GM18909 (cell line): ENCODE results near the gene YPEL1.
"Not testable (repeated sequence)": the region's sequence is repeated elsewhere in the genome, so short reads cannot be mapped to it uniquely, and the experiment has no call there.

Experiments used
- ATAC-seq: cut with Tn5 transposase; IDR thresholded peaks from one replicate; pipeline ENCODE4 v1.9.1; 2021; ENCODE audit warnings: mild to moderate bottlenecking; ENCODE audit not compliant: unreplicated experiment, poor library complexity

Gene YPEL1

DNA sequence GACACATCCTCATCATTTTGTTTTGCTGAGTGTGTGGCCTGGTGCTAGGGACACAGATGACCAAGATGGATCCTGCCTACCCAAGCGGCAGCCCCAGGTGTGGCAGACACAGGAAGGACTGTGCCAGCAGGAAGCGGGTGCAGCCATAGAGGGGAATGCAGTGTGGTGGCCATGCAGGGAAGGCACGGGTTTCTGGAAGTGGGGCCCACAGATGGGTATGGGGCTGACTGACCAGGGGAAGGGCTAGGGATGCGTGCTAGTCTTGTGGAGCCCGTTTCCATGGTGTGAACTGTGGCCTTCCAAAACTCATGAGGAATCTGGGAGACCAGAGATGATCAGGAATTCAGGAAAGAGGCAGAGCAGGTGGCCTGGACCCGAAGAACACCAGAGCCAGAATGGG, 33.5 kb downstream of the YPEL1 start:
- ATAC-seq = no peak

- no peak for ATAC-seq
Observed at GRCh38 chr22:21701384-21701971, 34.1 kb downstream of the YPEL1 start.

GRCh38 chr22:21700822-21701221, 34.8 kb downstream of the YPEL1 start:
- ATAC-seq = no peak

- ATAC-seq = no peak
Observed at GRCh38 chr22:21699643-21700042, 36.0 kb downstream of the YPEL1 start.

- ATAC-seq = no peak
Observed at GRCh38 chr22:21698430-21699329, 36.9 kb downstream of the YPEL1 start.

- no peak for ATAC-seq
Observed at GRCh38 chr22:21697880-21698279, 37.7 kb downstream of the YPEL1 start.

GRCh38 chr22:21697021-21697771, 38.4 kb downstream of the YPEL1 start:
- no peak for ATAC-seq

DNA sequence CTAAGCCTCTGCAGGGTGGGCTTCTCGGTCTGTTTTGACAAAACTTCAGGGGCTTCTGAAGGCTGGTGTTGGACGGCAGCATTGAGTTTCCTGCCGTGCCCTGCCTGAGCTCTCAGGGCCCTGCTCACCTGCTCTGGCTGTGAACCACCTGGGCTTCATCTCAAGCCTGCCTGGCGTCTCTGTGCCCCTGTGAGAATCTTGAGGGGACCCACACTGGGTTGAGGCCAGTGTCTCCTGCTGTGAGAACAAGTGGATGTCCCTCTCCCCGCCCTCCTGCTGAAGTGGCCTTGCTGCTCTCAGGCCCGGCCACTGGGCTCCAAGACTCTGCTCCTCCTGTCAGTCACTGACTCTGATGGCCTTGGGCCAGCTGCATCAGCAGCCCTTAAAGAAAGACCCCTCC, 39.5 kb downstream of the YPEL1 start:
- ATAC-seq = no peak

GRCh38 chr22:21695430-21696085, 40.0 kb downstream of the YPEL1 start:
- no peak for ATAC-seq

DNA sequence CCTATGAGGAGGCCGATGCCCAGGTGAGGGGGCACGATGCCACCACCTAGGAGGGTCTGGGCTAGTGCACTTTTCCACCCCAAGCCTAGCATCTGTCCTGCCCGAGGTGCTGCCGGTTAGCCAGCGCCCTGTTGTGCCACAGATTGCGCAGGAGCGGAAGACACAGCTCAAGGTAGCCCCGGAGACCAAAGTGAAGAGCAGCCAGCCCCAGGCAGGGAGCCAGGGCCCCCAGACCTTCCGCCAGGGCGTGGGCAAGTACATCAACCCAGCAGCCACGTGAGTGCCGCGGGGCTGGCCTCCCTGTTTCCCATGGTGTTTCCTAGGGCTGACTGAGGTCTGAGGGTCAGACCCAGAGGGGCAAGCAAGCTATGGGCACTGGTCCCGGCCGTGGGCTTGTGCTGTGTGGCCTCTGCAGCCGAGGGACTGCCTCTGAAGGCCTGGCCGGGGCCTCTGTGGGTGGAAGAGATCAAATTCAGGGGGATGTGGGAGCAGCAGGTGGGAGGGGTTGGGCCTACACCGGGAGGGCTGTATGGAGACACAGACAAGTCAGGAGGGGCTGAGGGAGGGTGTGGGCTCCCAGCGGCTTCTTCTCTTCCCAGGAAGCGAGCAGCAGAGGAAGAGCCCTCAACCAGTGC, 40.7 kb downstream of the YPEL1 start:
- ATAC-seq = no peak

DNA sequence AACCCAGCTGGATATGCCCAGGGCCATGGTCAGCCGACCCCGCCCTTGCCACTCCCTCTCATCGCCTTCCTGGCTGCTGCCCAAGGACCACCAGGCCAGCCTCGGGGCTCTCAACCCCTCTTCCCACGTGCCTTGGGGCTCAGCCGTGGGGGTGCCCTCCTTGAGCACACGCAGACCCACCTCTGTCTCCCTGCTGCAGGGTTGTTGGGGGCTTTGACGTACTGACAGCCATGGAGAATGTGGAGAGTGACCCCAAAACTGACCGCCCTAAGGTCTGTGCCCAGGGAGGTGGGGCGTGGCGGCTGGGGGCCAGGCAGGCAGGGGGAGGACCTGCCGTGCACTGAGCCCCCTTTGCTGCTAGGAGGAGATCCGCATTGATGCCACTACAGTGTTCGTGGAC, 41.2 kb downstream of the YPEL1 start:
- no peak for ATAC-seq

DNA sequence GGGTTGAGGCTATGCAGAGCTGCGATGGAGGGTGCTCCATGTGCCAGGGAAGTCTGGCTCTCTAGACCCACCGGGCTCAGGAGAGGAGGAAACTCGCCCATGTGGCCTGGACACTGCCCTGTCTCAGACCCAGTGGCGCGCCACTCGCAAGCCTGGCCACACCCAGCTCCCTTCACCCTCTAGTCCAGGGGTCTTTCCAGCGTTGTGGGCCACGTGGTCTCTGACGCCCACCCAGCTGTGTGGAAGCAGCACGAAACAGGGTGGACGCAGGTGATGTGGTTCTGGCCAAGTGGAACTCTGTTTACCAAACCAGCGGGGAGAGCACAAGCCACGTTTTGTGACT, 41.6 kb downstream of the YPEL1 start:
- ATAC-seq = no peak

DNA sequence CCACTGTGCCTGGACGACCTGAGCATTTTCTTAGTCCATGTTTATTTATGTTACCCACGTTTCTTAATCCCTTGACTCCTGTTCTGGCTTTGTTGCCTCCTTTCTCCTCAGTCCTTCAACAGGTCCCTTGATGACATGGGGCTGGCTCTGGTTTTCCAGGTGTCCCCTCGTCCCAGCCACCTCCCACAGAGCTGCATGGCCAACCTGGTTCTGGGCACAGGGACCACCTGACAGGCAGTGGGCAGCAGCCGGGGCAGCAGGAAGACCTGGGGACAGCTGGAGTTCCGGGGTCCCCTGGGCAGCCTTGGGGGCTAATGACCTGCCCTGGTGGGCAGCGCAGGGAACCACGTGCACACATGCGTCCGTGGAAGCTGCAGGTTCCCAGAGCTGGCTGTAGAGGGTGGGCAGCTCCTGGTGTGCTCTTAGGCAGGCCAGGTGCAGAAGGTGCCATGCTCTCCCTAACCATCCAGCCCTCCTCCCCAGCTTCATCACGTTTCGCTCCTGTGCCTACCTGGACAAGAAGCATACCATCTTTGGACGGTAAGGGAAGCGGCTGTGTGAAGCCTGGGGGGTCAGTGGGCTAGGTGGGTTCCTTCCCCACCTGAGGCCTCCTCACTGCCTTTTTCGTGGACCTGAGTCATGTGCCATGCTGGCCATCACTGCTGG, 42.1 kb downstream of the YPEL1 start:
- ATAC-seq = no peak

DNA sequence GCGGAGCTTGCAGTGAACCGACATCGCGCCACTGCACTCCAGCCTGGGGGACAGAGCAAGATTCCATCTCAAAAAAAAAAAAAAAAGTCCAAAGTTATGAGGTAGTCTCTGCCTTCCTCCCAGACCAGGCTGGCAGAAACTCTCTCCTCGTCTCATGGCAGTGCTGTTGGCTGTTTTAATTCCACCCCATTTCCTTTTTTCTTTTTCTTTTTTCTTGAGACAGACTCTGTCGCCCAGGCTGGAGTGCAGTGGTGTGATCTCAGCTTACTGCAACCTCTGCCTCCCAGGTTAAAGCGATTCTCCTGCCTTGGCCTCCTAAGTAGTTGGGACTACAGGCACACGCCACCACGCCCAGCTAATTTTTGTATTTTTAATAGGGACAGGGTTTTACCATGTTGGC, 42.7 kb downstream of the YPEL1 start:
- ATAC-seq = not testable (repeated sequence)

DNA sequence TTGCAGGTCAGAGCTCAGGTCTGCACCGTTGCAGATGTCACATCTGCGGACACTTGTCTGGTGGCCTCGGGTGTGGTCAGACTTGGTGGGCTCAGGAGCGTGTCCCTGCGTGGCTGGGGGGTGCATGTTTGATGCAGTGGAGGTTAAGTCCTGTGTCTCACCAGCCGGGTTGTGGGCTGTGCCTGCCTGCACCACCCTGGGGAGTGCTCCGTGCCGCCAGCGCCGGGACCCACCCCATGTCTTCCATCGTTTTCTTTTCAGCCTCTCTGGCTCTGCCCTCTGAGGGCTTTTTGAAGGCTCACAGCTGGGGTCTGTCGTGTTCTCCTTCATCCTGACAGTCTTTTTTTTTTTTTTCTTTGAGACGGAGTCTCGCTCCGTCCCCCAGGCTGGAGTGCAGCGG, 43.8 kb downstream of the YPEL1 start:
- ATAC-seq = no peak

GRCh38 chr22:21690401-21690801, 45.2 kb downstream of the YPEL1 start:
- no peak for ATAC-seq

GRCh38 chr22:21688706-21689381, 46.8 kb downstream of the YPEL1 start:
- ATAC-seq = no peak

GRCh38 chr22:21688341-21688705, 47.3 kb downstream of the YPEL1 start:
- no peak for ATAC-seq

DNA sequence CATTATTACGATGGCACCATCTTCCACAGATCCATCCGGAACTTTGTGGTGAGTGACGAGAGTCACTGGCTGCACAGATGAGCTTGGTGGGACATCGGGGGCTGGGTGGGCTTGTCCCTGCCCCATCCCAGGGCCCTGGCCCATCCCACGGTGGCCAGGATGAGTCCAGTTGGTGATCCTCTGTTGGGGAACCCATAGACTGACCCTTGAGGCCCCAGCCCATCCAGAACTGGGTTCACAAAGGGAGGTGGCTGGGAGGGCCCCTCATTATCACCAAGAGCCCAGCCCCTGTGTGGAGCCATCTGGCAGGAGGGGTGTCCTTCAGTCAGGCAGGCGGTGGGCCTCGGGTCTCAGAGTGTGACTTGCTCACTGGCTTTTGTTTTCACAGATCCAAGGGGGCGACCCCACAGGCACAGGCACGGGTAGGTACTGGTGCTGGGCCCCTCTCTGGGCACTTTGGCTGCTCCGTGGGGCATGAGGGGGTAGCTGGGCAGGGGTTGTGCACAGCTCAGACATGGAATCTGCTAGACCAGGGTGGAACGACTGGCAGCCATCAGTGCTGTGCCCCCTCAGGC, 47.8 kb downstream of the YPEL1 start:
- ATAC-seq = no peak
